Loucy (cell line): ENCODE results near the gene LRPPRC.

Source experiments
- CTCF ChIP-seq: fragments of 200-600 bp; sonication (generic); conservative IDR thresholded peaks from 2 replicates; pipeline ENCODE4 v1.5.1; 2014; ENCODE audit warnings: mild to moderate bottlenecking, antibody characterized with exemption, low read length
- EZH2phosphoT487 ChIP-seq: fragments of 200-600 bp; IDR thresholded peaks from 2 replicates; pipeline ENCODE4 v1.6.1; 2018; ENCODE audit warnings: antibody characterized with exemption, mild to moderate bottlenecking, moderate library complexity, borderline replicate concordance

- TF ChIP-seq CTCF = no peak
- no peak for TF ChIP-seq EZH2phosphoT487
Observed at GRCh38 chr2:43905871-43906270, 89.9 kb downstream of the LRPPRC start.
